HG03469 (cell line): ENCODE measurements around the gene CCDC85C.

Experiments used
- ATAC-seq: cut with Tn5 transposase; IDR thresholded peaks from one replicate; pipeline ENCODE4 v1.9.1; 2021; ENCODE audit warnings: mild to moderate bottlenecking, moderate library complexity, moderate number of reproducible peaks; ENCODE audit not compliant: unreplicated experiment

Gene CCDC85C

GRCh38 chr14:99575043-99576023, 28.7 kb downstream of the CCDC85C start:
- no peak for ATAC-seq

- ATAC-seq: no peak
Measured at GRCh38 chr14:99574099-99574880, 29.7 kb downstream of the CCDC85C start.

GRCh38 chr14:99573436-99574098, 30.4 kb downstream of the CCDC85C start:
- ATAC-seq: no peak

GRCh38 chr14:99573000-99573330, 31.0 kb downstream of the CCDC85C start:
- peak; percentile 36 for ATAC-seq

- ATAC-seq: no peak
Measured at GRCh38 chr14:99572173-99572999, 31.6 kb downstream of the CCDC85C start.

- no peak for ATAC-seq
Measured at GRCh38 chr14:99571303-99571986, 32.6 kb downstream of the CCDC85C start.

GRCh38 chr14:99570544-99571302, 33.3 kb downstream of the CCDC85C start:
- ATAC-seq: no peak

- ATAC-seq: no peak
Measured at GRCh38 chr14:99569725-99570543, 34.1 kb downstream of the CCDC85C start.

- ATAC-seq: no peak
Measured at GRCh38 chr14:99568567-99569560, 35.1 kb downstream of the CCDC85C start.

GRCh38 chr14:99566390-99567354, 37.3 kb downstream of the CCDC85C start:
- ATAC-seq: no peak

- no peak for ATAC-seq
Measured at GRCh38 chr14:99566009-99566389, 38.0 kb downstream of the CCDC85C start.

- ATAC-seq: no peak
Measured at GRCh38 chr14:99565383-99565782, 38.6 kb downstream of the CCDC85C start.

GRCh38 chr14:99564926-99565259, 39.1 kb downstream of the CCDC85C start:
- no peak for ATAC-seq

GRCh38 chr14:99564256-99564925, 39.6 kb downstream of the CCDC85C start:
- no peak for ATAC-seq

GRCh38 chr14:99563749-99564129, 40.3 kb downstream of the CCDC85C start:
- no peak for ATAC-seq
